ENCODE data around the gene VAMP2.

GRCh38 chr17:8189041-8189710 lies 26.4 kb upstream of the VAMP2 start:
- TF ChIP-seq CTCF (IDR thresholded peaks at IDR 0.05; ENCODE audit: low read depth, low read length) (no peak), EZH2phosphoT487 (IDR thresholded peaks at IDR 0.05; ENCODE audit: low read depth) (no peak)

Data from OCI-LY3 (cell line).